Activated T-helper 1 cell treated with Interleukin-2 at 50 U/mL for 16 hours (primary cell): ENCODE measurements around the gene CUBN.

Experiments used
- DNase-seq: peaks from one replicate; pipeline ENCODE4 v3.0.0-alpha.2; 2020; ENCODE audit warnings: low read depth

Gene CUBN

GRCh38 chr10:17073725-17074540 is 55.7 kb downstream of the CUBN start:
- no peak for DNase-seq

GRCh38 chr10:17068953-17069352 is 60.7 kb downstream of the CUBN start:
- DNase-seq = no peak

GRCh38 chr10:17067376-17068264 is 62.0 kb downstream of the CUBN start:
- no peak for DNase-seq

- DNase-seq = no peak
These were observed 62.8 kb downstream of the CUBN start for GRCh38 chr10:17066807-17067206.

- DNase-seq = no peak
These were observed 63.6 kb downstream of the CUBN start for GRCh38 chr10:17066000-17066399.

GRCh38 chr10:17065273-17065672 is 64.3 kb downstream of the CUBN start:
- DNase-seq = no peak

GRCh38 chr10:17064435-17064834 is 65.2 kb downstream of the CUBN start:
- DNase-seq = no peak

GRCh38 chr10:17062955-17063484 is 66.6 kb downstream of the CUBN start:
- no peak for DNase-seq

- DNase-seq = no peak
These were observed 67.1 kb downstream of the CUBN start for GRCh38 chr10:17062493-17062892.

GRCh38 chr10:17062009-17062408 is 67.6 kb downstream of the CUBN start:
- no peak for DNase-seq

GRCh38 chr10:17061418-17061817 is 68.2 kb downstream of the CUBN start:
- no peak for DNase-seq

GRCh38 chr10:17060289-17060688 is 69.3 kb downstream of the CUBN start:
- DNase-seq = no peak

- DNase-seq = no peak
These were observed 70.4 kb downstream of the CUBN start for GRCh38 chr10:17059197-17059688.

- no peak for DNase-seq
These were observed 71.5 kb downstream of the CUBN start for GRCh38 chr10:17058093-17058492.

GRCh38 chr10:17056781-17057428 is 72.7 kb downstream of the CUBN start:
- DNase-seq = no peak

GRCh38 chr10:17053513-17053912 is 76.1 kb downstream of the CUBN start:
- DNase-seq = no peak

GRCh38 chr10:17053061-17053460 is 76.5 kb downstream of the CUBN start:
- DNase-seq = no peak

- DNase-seq = no peak
These were observed 77.8 kb downstream of the CUBN start for GRCh38 chr10:17051851-17052250.

- no peak for DNase-seq
These were observed 80.4 kb downstream of the CUBN start for GRCh38 chr10:17049195-17049594.

- no peak for DNase-seq
These were observed 81.7 kb downstream of the CUBN start for GRCh38 chr10:17047908-17048307.

- DNase-seq = no peak
These were observed 82.6 kb downstream of the CUBN start for GRCh38 chr10:17046989-17047388.

GRCh38 chr10:17043586-17043985 is 86.0 kb downstream of the CUBN start:
- no peak for DNase-seq
